Endodermal cell (in vitro differentiated cells): ENCODE measurements around the gene GATAD2A. TPM values are rescaled to one million over a fixed set of nuclear protein-coding genes. Genes with fewer than 3 reads are reported as not detected.

Experiments
- DNase-seq: peaks from one replicate; pipeline ENCODE4 v3.0.0-alpha.2; 2017
- H3K27ac ChIP-seq: 2 replicates; pipeline ENCODE4 v1.5.1; 2013; ENCODE audit warnings: mild to moderate bottlenecking, low read depth, low read length, moderate library complexity
- H3K27me3 ChIP-seq: 2 replicates; pipeline ENCODE4 v1.6.1; 2013; ENCODE audit warnings: mild to moderate bottlenecking, low read length, moderate library complexity; ENCODE audit not compliant: insufficient read depth, control insufficient read depth, poor library complexity, severe bottlenecking
- H3K36me3 ChIP-seq: 2 replicates; pipeline ENCODE4 v1.7.0; 2013; ENCODE audit warnings: mild to moderate bottlenecking, low read length, moderate library complexity; ENCODE audit not compliant: control insufficient read depth, insufficient read depth
- H3K4me1 ChIP-seq: one replicate; pipeline ENCODE4 v1.7.0; 2013; ENCODE audit warnings: low read length; ENCODE audit not compliant: control insufficient read depth, insufficient read depth
- H3K4me3 ChIP-seq: 2 replicates; pipeline ENCODE4 v1.5.1; 2013; ENCODE audit warnings: mild to moderate bottlenecking, low read length, moderate library complexity
- H3K9ac ChIP-seq: 2 replicates; pipeline ENCODE4 v1.6.1; 2013; ENCODE audit warnings: mild to moderate bottlenecking, low read length, moderate library complexity; ENCODE audit not compliant: poor library complexity, severe bottlenecking; ENCODE audit errors: extremely low read depth
- H3K9me3 ChIP-seq: 2 replicates; pipeline ENCODE4 v1.6.1; 2013; ENCODE audit warnings: mild to moderate bottlenecking, low read length, moderate library complexity; ENCODE audit not compliant: control insufficient read depth
- H3K27ac Mint-ChIP-seq: 2 replicates; pipeline ENCODE4 v1.8.0; 2020; ENCODE audit warnings: mixed read lengths
- H3K27me3 Mint-ChIP-seq: 2 replicates; pipeline ENCODE4 v1.8.0; 2021; ENCODE audit warnings: mild to moderate bottlenecking, mixed read lengths; ENCODE audit not compliant: insufficient read depth
- H3K36me3 Mint-ChIP-seq: 2 replicates; pipeline ENCODE4 v1.8.0; 2020; ENCODE audit warnings: low read depth, mixed read lengths
- H3K4me1 Mint-ChIP-seq: 2 replicates; pipeline ENCODE4 v1.8.0; 2020; ENCODE audit warnings: mixed read lengths
- H3K4me3 Mint-ChIP-seq: 2 replicates; pipeline ENCODE4 v1.8.0; 2020; ENCODE audit warnings: mild to moderate bottlenecking, moderate library complexity, mixed read lengths
- H3K9me3 Mint-ChIP-seq: 2 replicates; pipeline ENCODE4 v1.8.0; 2020; ENCODE audit warnings: mild to moderate bottlenecking, mixed read lengths
- CTCF ChIP-seq: fragments of 200-600 bp; sonication (generic); conservative IDR thresholded peaks from 2 replicates; pipeline ENCODE4 v1.5.0; 2021; ENCODE audit warnings: antibody characterized with exemption, mild to moderate bottlenecking
- WGBS, 2 experiments: methylation state at CpG; one replicate each; pipeline versions ENCODE4 v1.1.5 to v1.1.7; 2013; ENCODE audit warnings: missing lambda C conversion rate in 2 of 2, mixed read lengths in 1 of 2; ENCODE audit not compliant: insufficient coverage in 1 of 2, insufficient read length in 1 of 2; 5-methylcytosine and 5-hydroxymethylcytosine counted together
- total RNA-seq, 2 donors: library from RNA; stranded (reverse); fragmentation: NEBNext Ultra II Directional in 1 of 2; extraction: Animal tissue kit (Norgen Biotek cat#: 25700) in 1 of 2; gene quantifications; 2 replicates in 1 of 2; 3 replicates in 1 of 2; pipeline ENCODE4 v1.2.1, GENCODE V29; 2021

The GATAD2A gene
- total RNA-seq, 2 donors from 2014 or later: 115 to 126 TPM

- Histone ChIP-seq H3K27me3 (no peaks in the 10 kb centered on the region), H3K36me3 (no peaks in the 10 kb centered on the region), H3K27ac (no peak overlapping the region), H3K9ac (no peak overlapping the region), H3K4me3 (no peak overlapping the region), H3K9me3 (no peaks in the 10 kb centered on the region), H3K4me1 (no peaks in the 10 kb centered on the region)
- WGBS, 2 experiments: 85 to 89% methylated on average over 6 to 9 of the region's 9 CpGs
- no peak for DNase-seq
- no peaks in the 10 kb centered on the region for H3K27me3 Mint-ChIP-seq
- no peak overlapping the region for H3K4me3 Mint-ChIP-seq
- no peaks in the 10 kb centered on the region for H3K9me3 Mint-ChIP-seq
- TF ChIP-seq CTCF: no peak
- H3K36me3 Mint-ChIP-seq: no peaks in the 10 kb centered on the region
- H3K4me1 Mint-ChIP-seq: peaks cover 11% of the 10 kb centered on the region
- no peak overlapping the region for H3K27ac Mint-ChIP-seq
Measured at GRCh38 chr19:19399733-19400433, 5.6 kb upstream of the GATAD2A start.

- peaks cover 26% of the 10 kb centered on the region for H3K4me1 Mint-ChIP-seq
- Histone ChIP-seq H3K36me3 (no peaks in the 10 kb centered on the region), H3K4me1 (peaks cover 4% of the 10 kb centered on the region), H3K9me3 (no peaks in the 10 kb centered on the region), H3K27ac (no peak overlapping the region), H3K27me3 (no peaks in the 10 kb centered on the region), H3K4me3 (no peak overlapping the region), H3K9ac (no peak overlapping the region)
- H3K27ac Mint-ChIP-seq: no peak overlapping the region
- no peak for TF ChIP-seq CTCF
- no peak overlapping the region for H3K4me3 Mint-ChIP-seq
- H3K27me3 Mint-ChIP-seq: no peaks in the 10 kb centered on the region
- H3K36me3 Mint-ChIP-seq: no peaks in the 10 kb centered on the region
- WGBS, 2 experiments: 88 to 96% methylated on average over 8 to 11 of the region's 11 CpGs
- DNase-seq: no peak
- no peaks in the 10 kb centered on the region for H3K9me3 Mint-ChIP-seq
Measured at GRCh38 chr19:19402656-19403372, 2.7 kb upstream of the GATAD2A start.

GRCh38 chr19:19403373-19403901 is 2.0 kb upstream of the GATAD2A start:
- no peak for DNase-seq
- H3K4me3 Mint-ChIP-seq: no peak overlapping the region
- 85 to 93% methylated on average over 3 to 5 of the region's 5 CpGs for WGBS, 2 experiments

More at GRCh38 chr19:19403373-19403901, 2.0 kb upstream of the GATAD2A start:
- Mint-ChIP-seq H3K36me3 (no peaks in the 10 kb centered on the region), H3K9me3 (no peaks in the 10 kb centered on the region), H3K4me1 (peaks cover 28% of the 10 kb centered on the region), H3K27ac (no peak overlapping the region), H3K27me3 (no peaks in the 10 kb centered on the region)
- no peaks in the 10 kb centered on the region for H3K27me3 ChIP-seq
- H3K9me3 ChIP-seq: no peaks in the 10 kb centered on the region
- no peak overlapping the region for H3K4me3 ChIP-seq
- no peak for TF ChIP-seq CTCF
- no peak overlapping the region for H3K9ac ChIP-seq
- H3K36me3 ChIP-seq: no peaks in the 10 kb centered on the region
- H3K27ac ChIP-seq: no peak overlapping the region
- peaks cover 4% of the 10 kb centered on the region for H3K4me1 ChIP-seq
